ENCODE measurements around the gene TNRC6C.

The TNRC6C gene

DNA sequence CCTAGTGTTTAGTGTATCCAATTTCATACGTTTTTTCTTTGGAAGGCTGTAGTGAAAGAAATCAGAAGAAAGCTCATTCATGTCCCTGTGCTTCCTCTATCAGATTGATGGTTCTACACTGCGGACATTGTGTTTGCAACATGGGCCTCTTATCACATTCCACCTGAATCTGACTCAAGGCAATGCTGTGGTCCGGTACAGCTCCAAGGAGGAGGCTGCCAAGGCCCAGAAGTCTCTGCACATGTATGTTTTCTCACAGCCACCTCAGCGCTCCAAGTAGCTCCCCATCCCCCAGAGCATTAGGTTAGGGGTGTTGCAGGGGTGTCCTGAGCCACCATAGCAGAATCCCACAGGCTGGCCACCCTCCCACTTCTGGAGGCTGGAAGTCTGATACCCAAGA, 144.8 kb downstream of the TNRC6C start:
- Histone ChIP-seq H3K18ac (ENCODE audit: low read length) (no peak overlapping the region), H2BK120ac (ENCODE audit: low read depth, low read length) (no peak overlapping the region), H3K27ac (replicated peaks; ENCODE audit: low read length) (no peak overlapping the region), H4K8ac (ENCODE audit: low read depth, low read length) (no peak overlapping the region), H3K27me3 (ENCODE audit: control insufficient read depth in 3 of 3, insufficient read depth in 3 of 3, low read depth in 1 of 3, low read length in 3 of 3) (no peaks in the 10 kb centered on the region), H3K4ac (ENCODE audit: low read length) (no peak overlapping the region), H2AK5ac (ENCODE audit: low read depth, low read length) (no peak overlapping the region), H3K23ac (ENCODE audit: low read depth, low read length, poor library complexity) (no peak overlapping the region), H2AFZ (ENCODE audit: low read length) (no peak overlapping the region), H3K79me1 (ENCODE audit: low read depth, low read length) (no peaks in the 10 kb centered on the region), H3K4me2 (ENCODE audit: insufficient read depth, low read length, poor library complexity, severe bottlenecking) (no peak overlapping the region), H3K4me3 (ENCODE audit: low read length in 2 of 2) (no peak overlapping the region), H2BK15ac (ENCODE audit: low read length) (no peak overlapping the region), H3K9me3 (replicated peaks in 1 of 2; ENCODE audit: control insufficient read depth in 2 of 2, insufficient read depth in 1 of 2, low read depth in 1 of 2, low read length in 2 of 2) (peaks cover 11 to 24% of the 10 kb centered on the region in 2 donors), H3K14ac (ENCODE audit: low read length) (no peak overlapping the region), H4K91ac (ENCODE audit: low read depth, low read length, poor library complexity) (no peak overlapping the region), H3K4me1 (ENCODE audit: control insufficient read depth in 2 of 2, insufficient read depth in 1 of 2, low read depth in 1 of 2, low read length in 2 of 2) (no peaks in the 10 kb centered on the region), H3K9ac (ENCODE audit: low read depth, low read length, poor library complexity) (no peak overlapping the region), H3K36me3 (replicated peaks in 1 of 2; ENCODE audit: control insufficient read depth in 2 of 2, insufficient read depth in 2 of 2, low read length in 2 of 2) (peaks cover 55 to 94% of the 10 kb centered on the region in 2 donors), H2BK5ac (ENCODE audit: low read length) (no peak overlapping the region), H2BK12ac (ENCODE audit: low read length) (no peak overlapping the region)
- DNase-seq (ENCODE audit: low spot score) = no peak
- WGBS, 2 donors (ENCODE audit: extremely low coverage in 2 of 2, insufficient read length in 2 of 2, insufficient replicate concordance in 1 of 2) = no CpG with 5 or more reads among the region's 4 CpGs

GRCh38 chr17:78104540-78104941, 146.0 kb downstream of the TNRC6C start:
- peak overlapping the region; percentile 3 for H3K4me2 ChIP-seq (ENCODE audit: insufficient read depth, low read length, poor library complexity, severe bottlenecking)
- no peak overlapping the region for H2BK12ac ChIP-seq (ENCODE audit: low read length)
- peak overlapping the region; percentile 38 for H3K4ac ChIP-seq (ENCODE audit: low read length)
- H3K27ac ChIP-seq (replicated peaks; ENCODE audit: low read length) = no peak overlapping the region
- H3K36me3 ChIP-seq (replicated peaks in 1 of 2; ENCODE audit: control insufficient read depth in 2 of 2, insufficient read depth in 2 of 2, low read length in 2 of 2) = peaks cover 47 to 91% of the 10 kb centered on the region in 2 donors
- no peaks in the 10 kb centered on the region for H3K27me3 ChIP-seq (ENCODE audit: control insufficient read depth in 3 of 3, insufficient read depth in 3 of 3, low read depth in 1 of 3, low read length in 3 of 3)
- H3K79me1 ChIP-seq (ENCODE audit: low read depth, low read length) = no peaks in the 10 kb centered on the region
- no CpG with 5 or more reads among the region's 28 CpGs for WGBS, 2 donors (ENCODE audit: extremely low coverage in 2 of 2, insufficient read length in 2 of 2, insufficient replicate concordance in 1 of 2)
- H3K4me1 ChIP-seq (ENCODE audit: control insufficient read depth in 2 of 2, insufficient read depth in 1 of 2, low read depth in 1 of 2, low read length in 2 of 2) = no peaks in the 10 kb centered on the region
- peak overlapping the region; percentile 83 for H4K8ac ChIP-seq (ENCODE audit: low read depth, low read length)
- DNase-seq (ENCODE audit: low spot score) = no peak
- no peak overlapping the region for H2BK15ac ChIP-seq (ENCODE audit: low read length)
- H3K23ac ChIP-seq (ENCODE audit: low read depth, low read length, poor library complexity) = peak overlapping the region; percentile 58
- no peak overlapping the region for H2BK120ac ChIP-seq (ENCODE audit: low read depth, low read length)
- H2AFZ ChIP-seq (ENCODE audit: low read length) = no peak overlapping the region
- no peak overlapping the region for H4K91ac ChIP-seq (ENCODE audit: low read depth, low read length, poor library complexity)
- peak overlapping the region; percentile 44 for H2BK5ac ChIP-seq (ENCODE audit: low read length)
- no peak overlapping the region for H3K9ac ChIP-seq (ENCODE audit: low read depth, low read length, poor library complexity)
- peaks cover 7 to 13% of the 10 kb centered on the region in 2 donors for H3K9me3 ChIP-seq (replicated peaks in 1 of 2; ENCODE audit: control insufficient read depth in 2 of 2, insufficient read depth in 1 of 2, low read depth in 1 of 2, low read length in 2 of 2)
- no peak overlapping the region for H3K4me3 ChIP-seq (ENCODE audit: low read length in 2 of 2)
- H3K18ac ChIP-seq (ENCODE audit: low read length) = peak overlapping the region; percentile 51
- no peak overlapping the region for H2AK5ac ChIP-seq (ENCODE audit: low read depth, low read length)
- peak overlapping the region; percentile 5 for H3K14ac ChIP-seq (ENCODE audit: low read length)

GRCh38 chr17:78105101-78105500, 146.6 kb downstream of the TNRC6C start:
- H3K27ac ChIP-seq (replicated peaks; ENCODE audit: low read length) = no peak overlapping the region
- H3K9ac ChIP-seq (ENCODE audit: low read depth, low read length, poor library complexity) = no peak overlapping the region
- no peak overlapping the region for H2BK15ac ChIP-seq (ENCODE audit: low read length)
- no peak overlapping the region for H2BK5ac ChIP-seq (ENCODE audit: low read length)
- H2AFZ ChIP-seq (ENCODE audit: low read length) = no peak overlapping the region
- no peaks in the 10 kb centered on the region for H3K4me1 ChIP-seq (ENCODE audit: control insufficient read depth in 2 of 2, insufficient read depth in 1 of 2, low read depth in 1 of 2, low read length in 2 of 2)
- no peak overlapping the region for H2BK120ac ChIP-seq (ENCODE audit: low read depth, low read length)
- no peak overlapping the region for H3K4me3 ChIP-seq (ENCODE audit: low read length in 2 of 2)
- no peak for DNase-seq (ENCODE audit: low spot score)
- no peaks in the 10 kb centered on the region for H3K79me1 ChIP-seq (ENCODE audit: low read depth, low read length)
- no peak overlapping the region for H2AK5ac ChIP-seq (ENCODE audit: low read depth, low read length)
- H3K36me3 ChIP-seq (replicated peaks in 1 of 2; ENCODE audit: control insufficient read depth in 2 of 2, insufficient read depth in 2 of 2, low read length in 2 of 2) = peaks cover 43 to 86% of the 10 kb centered on the region in 2 donors
- no peak overlapping the region for H4K91ac ChIP-seq (ENCODE audit: low read depth, low read length, poor library complexity)
- no peak overlapping the region for H3K4ac ChIP-seq (ENCODE audit: low read length)
- H3K4me2 ChIP-seq (ENCODE audit: insufficient read depth, low read length, poor library complexity, severe bottlenecking) = no peak overlapping the region
- no peak overlapping the region for H3K14ac ChIP-seq (ENCODE audit: low read length)
- no peak overlapping the region for H2BK12ac ChIP-seq (ENCODE audit: low read length)
- no peak overlapping the region for H3K18ac ChIP-seq (ENCODE audit: low read length)
- H4K8ac ChIP-seq (ENCODE audit: low read depth, low read length) = no peak overlapping the region
- no peaks in the 10 kb centered on the region for H3K27me3 ChIP-seq (ENCODE audit: control insufficient read depth in 3 of 3, insufficient read depth in 3 of 3, low read depth in 1 of 3, low read length in 3 of 3)
- peaks cover 7 to 9% of the 10 kb centered on the region in 2 donors for H3K9me3 ChIP-seq (replicated peaks in 1 of 2; ENCODE audit: control insufficient read depth in 2 of 2, insufficient read depth in 1 of 2, low read depth in 1 of 2, low read length in 2 of 2)
- no peak overlapping the region for H3K23ac ChIP-seq (ENCODE audit: low read depth, low read length, poor library complexity)
- no CpG with 5 or more reads among the region's 16 CpGs for WGBS, 2 donors (ENCODE audit: extremely low coverage in 2 of 2, insufficient read length in 2 of 2, insufficient replicate concordance in 1 of 2)

GRCh38 chr17:78105551-78105950, 147.0 kb downstream of the TNRC6C start:
- DNase-seq (ENCODE audit: low spot score) = no peak
- Histone ChIP-seq H3K4ac (ENCODE audit: low read length) (no peak overlapping the region), H3K27me3 (ENCODE audit: control insufficient read depth in 3 of 3, insufficient read depth in 3 of 3, low read depth in 1 of 3, low read length in 3 of 3) (no peaks in the 10 kb centered on the region), H2AK5ac (ENCODE audit: low read depth, low read length) (no peak overlapping the region), H3K79me1 (ENCODE audit: low read depth, low read length) (no peaks in the 10 kb centered on the region), H3K27ac (replicated peaks; ENCODE audit: low read length) (no peak overlapping the region), H2BK12ac (ENCODE audit: low read length) (no peak overlapping the region), H2AFZ (ENCODE audit: low read length) (no peak overlapping the region), H2BK120ac (ENCODE audit: low read depth, low read length) (no peak overlapping the region), H3K18ac (ENCODE audit: low read length) (no peak overlapping the region), H2BK15ac (ENCODE audit: low read length) (no peak overlapping the region), H2BK5ac (ENCODE audit: low read length) (no peak overlapping the region), H3K23ac (ENCODE audit: low read depth, low read length, poor library complexity) (no peak overlapping the region), H4K91ac (ENCODE audit: low read depth, low read length, poor library complexity) (no peak overlapping the region), H3K36me3 (replicated peaks in 1 of 2; ENCODE audit: control insufficient read depth in 2 of 2, insufficient read depth in 2 of 2, low read length in 2 of 2) (peaks cover 39 to 81% of the 10 kb centered on the region in 2 donors), H3K9me3 (replicated peaks in 1 of 2; ENCODE audit: control insufficient read depth in 2 of 2, insufficient read depth in 1 of 2, low read depth in 1 of 2, low read length in 2 of 2) (peaks cover 4 to 5% of the 10 kb centered on the region in 2 donors), H3K4me1 (ENCODE audit: control insufficient read depth in 2 of 2, insufficient read depth in 1 of 2, low read depth in 1 of 2, low read length in 2 of 2) (no peaks in the 10 kb centered on the region), H3K9ac (ENCODE audit: low read depth, low read length, poor library complexity) (no peak overlapping the region), H3K4me3 (ENCODE audit: low read length in 2 of 2) (no peak overlapping the region), H3K4me2 (ENCODE audit: insufficient read depth, low read length, poor library complexity, severe bottlenecking) (no peak overlapping the region), H4K8ac (ENCODE audit: low read depth, low read length) (no peak overlapping the region), H3K14ac (ENCODE audit: low read length) (no peak overlapping the region)
- WGBS, 2 donors (ENCODE audit: extremely low coverage in 2 of 2, insufficient read length in 2 of 2, insufficient replicate concordance in 1 of 2) = no CpG with 5 or more reads among the region's 13 CpGs

All from neuronal stem cell (in vitro differentiated cells).